Measurements from ENCODE around the gene TDRD12.
"Not testable (repeated sequence)": the region's sequence is repeated elsewhere in the genome, so short reads cannot be mapped to it uniquely, and the experiment has no call there.

DNA sequence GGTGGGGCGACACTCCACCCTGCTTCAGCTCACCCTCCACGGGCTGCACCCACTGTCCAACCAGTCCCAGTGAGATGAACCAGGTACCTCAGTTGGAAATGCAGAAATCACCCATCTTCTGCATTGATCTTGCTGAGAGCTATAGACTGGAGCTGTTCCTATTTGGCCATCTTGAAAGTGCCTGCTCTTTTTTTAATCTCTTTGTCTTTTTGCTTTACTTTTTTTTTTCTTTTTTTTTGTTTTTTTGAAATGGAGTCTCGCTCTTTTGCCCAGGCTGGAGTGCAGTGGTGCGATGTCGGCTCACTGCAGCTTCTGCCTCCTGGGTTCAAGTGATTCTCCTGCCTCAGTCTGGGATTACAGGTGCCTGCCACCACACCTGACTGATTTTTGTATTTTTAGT is 68.3 kb downstream of the TDRD12 start:
- TF ChIP-seq YY1 (IDR thresholded peaks at IDR 0.05; ENCODE audit: insufficient read depth, insufficient read length); ZNF274 (IDR thresholded peaks at IDR 0.05; ENCODE audit: low read depth, low read length); SUZ12 (IDR thresholded peaks at IDR 0.05; ENCODE audit: extremely low read depth, insufficient read depth, insufficient read length): not testable (repeated sequence)

Data from NT2/D1 (cell line).